ENCODE measurements around the gene MRPL57.

DNA sequence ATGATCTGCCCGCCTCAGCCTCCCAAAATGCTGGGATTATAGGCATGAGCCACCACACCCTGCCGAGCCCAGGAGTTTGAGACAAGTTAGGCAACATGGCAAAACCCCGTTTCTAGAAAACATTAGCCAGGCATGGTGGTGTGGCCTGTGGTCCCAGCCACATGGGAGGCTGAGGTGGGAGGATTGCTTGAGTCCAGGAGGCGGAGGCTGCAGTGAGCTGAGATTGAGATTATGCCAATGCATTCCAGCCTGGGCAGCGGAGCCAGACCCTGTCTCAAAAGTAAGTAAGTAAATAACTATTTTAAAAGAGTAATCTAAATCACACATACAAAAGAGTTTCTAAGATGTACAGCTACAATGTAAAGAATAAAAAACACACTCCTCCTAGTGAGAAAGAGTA, 42.0 kb upstream of the MRPL57 start:
- TF ChIP-seq, protein P1, sequence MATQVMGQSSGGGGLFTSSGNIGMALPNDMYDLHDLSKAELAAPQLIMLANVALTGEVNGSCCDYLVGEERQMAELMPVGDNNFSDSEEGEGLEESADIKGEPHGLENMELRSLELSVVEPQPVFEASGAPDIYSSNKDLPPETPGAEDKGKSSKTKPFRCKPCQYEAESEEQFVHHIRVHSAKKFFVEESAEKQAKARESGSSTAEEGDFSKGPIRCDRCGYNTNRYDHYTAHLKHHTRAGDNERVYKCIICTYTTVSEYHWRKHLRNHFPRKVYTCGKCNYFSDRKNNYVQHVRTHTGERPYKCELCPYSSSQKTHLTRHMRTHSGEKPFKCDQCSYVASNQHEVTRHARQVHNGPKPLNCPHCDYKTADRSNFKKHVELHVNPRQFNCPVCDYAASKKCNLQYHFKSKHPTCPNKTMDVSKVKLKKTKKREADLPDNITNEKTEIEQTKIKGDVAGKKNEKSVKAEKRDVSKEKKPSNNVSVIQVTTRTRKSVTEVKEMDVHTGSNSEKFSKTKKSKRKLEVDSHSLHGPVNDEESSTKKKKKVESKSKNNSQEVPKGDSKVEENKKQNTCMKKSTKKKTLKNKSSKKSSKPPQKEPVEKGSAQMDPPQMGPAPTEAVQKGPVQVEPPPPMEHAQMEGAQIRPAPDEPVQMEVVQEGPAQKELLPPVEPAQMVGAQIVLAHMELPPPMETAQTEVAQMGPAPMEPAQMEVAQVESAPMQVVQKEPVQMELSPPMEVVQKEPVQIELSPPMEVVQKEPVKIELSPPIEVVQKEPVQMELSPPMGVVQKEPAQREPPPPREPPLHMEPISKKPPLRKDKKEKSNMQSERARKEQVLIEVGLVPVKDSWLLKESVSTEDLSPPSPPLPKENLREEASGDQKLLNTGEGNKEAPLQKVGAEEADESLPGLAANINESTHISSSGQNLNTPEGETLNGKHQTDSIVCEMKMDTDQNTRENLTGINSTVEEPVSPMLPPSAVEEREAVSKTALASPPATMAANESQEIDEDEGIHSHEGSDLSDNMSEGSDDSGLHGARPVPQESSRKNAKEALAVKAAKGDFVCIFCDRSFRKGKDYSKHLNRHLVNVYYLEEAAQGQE (IDR thresholded peaks at IDR 0.05; ENCODE audit: insufficient read depth in 1 of 2, low read depth in 2 of 2, low read length in 2 of 2): no peak
- TF ChIP-seq FOXP2 (optimal IDR thresholded peaks at IDR 0.05; ENCODE audit: borderline replicate concordance, extremely low read depth, extremely low read length, insufficient read depth): no peak
- TF ChIP-seq TAF1 (IDR thresholded peaks at IDR 0.05; ENCODE audit: borderline replicate concordance, insufficient read depth, low read length): no peak
- TF ChIP-seq POLR2AphosphoS5 (IDR thresholded peaks at IDR 0.05; ENCODE audit: low read depth, low read length): no peak
- no peak for TF ChIP-seq SIN3A (IDR thresholded peaks at IDR 0.05; ENCODE audit: borderline replicate concordance, insufficient read depth, low read length)

Data from PFSK-1 (cell line).